T-helper 17 cell (primary cell): ENCODE results near the gene VWA8. TPM values are rescaled to one million over a fixed set of nuclear protein-coding genes. Genes with fewer than 3 reads are reported as not detected.
"Not testable (repeated sequence)": the region's sequence is repeated elsewhere in the genome, so short reads cannot be mapped to it uniquely, and the experiment has no call there.

ENCODE experiments used
- ATAC-seq: fragments of 150-1000 bp; cut with Tn5 transposase; 2 replicates; pipeline ENCODE4 v1.10.0; 2021; ENCODE audit warnings: mild to moderate bottlenecking, moderate library complexity
- DNase-seq, 3 donors: peaks; one replicate each; pipeline versions ENCODE4 v3.0.0 to v3.0.0-alpha.2; 2020 to 2021
- H3K9me3 ChIP-seq: one replicate; pipeline ENCODE4 v1.7.0; 2013; ENCODE audit warnings: low read length, mild to moderate bottlenecking; ENCODE audit not compliant: control insufficient read depth, poor library complexity, severe bottlenecking
- H3K27ac Mint-ChIP-seq: one replicate; pipeline ENCODE4 v1.8.0; 2022; ENCODE audit warnings: mild to moderate bottlenecking, moderate library complexity, mixed read lengths
- H3K27me3 Mint-ChIP-seq: one replicate; pipeline ENCODE4 v1.8.0; 2022; ENCODE audit warnings: mixed read lengths
- H3K36me3 Mint-ChIP-seq: one replicate; pipeline ENCODE4 v1.8.0; 2022; ENCODE audit warnings: low read depth, mixed read lengths
- H3K4me1 Mint-ChIP-seq: one replicate; pipeline ENCODE4 v1.8.0; 2022; ENCODE audit warnings: mild to moderate bottlenecking, mixed read lengths
- H3K4me3 Mint-ChIP-seq: one replicate; pipeline ENCODE4 v1.8.0; 2022; ENCODE audit warnings: mild to moderate bottlenecking, moderate library complexity, mixed read lengths
- total RNA-seq, 4 donors: library from RNA in 2 of 4; stranded (reverse) in 2 of 4; gene quantifications; one replicate each; pipeline ENCODE4 v1.2.3 and lab custom pipeline; 2022 to 2026

VWA8 gene
- total RNA-seq, 2 donors from 2014 or later, result 21.5 to 23.0 TPM

DNA sequence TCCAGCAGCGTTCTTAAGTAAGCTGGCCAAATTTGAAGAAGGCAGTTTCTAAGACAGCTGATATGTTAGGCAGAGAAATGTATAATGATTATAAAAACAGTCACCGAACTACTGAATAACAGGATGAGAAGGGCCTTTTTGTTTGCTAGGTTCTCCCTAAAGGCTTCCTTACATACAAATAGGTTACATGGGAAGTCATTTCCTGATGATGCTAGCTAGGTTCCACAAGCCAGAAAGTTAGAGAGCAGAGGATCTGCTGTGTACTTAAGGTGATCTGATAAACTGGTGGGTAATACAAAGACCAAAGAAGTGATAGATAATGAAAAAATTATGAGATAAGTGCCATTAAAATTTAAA, 139.7 kb downstream of the VWA8 start:
- Mint-ChIP-seq H3K4me3 (no peak overlapping the region), H3K36me3 (peaks cover 8% of the 10 kb centered on the region), H3K27ac (peak overlapping the region; percentile 37), H3K4me1 (peaks cover 2% of the 10 kb centered on the region), H3K27me3 (no peaks in the 10 kb centered on the region)
- DNase-seq (no peak), ATAC-seq (no peak)
- H3K9me3 ChIP-seq, result no peaks in the 10 kb centered on the region

DNA sequence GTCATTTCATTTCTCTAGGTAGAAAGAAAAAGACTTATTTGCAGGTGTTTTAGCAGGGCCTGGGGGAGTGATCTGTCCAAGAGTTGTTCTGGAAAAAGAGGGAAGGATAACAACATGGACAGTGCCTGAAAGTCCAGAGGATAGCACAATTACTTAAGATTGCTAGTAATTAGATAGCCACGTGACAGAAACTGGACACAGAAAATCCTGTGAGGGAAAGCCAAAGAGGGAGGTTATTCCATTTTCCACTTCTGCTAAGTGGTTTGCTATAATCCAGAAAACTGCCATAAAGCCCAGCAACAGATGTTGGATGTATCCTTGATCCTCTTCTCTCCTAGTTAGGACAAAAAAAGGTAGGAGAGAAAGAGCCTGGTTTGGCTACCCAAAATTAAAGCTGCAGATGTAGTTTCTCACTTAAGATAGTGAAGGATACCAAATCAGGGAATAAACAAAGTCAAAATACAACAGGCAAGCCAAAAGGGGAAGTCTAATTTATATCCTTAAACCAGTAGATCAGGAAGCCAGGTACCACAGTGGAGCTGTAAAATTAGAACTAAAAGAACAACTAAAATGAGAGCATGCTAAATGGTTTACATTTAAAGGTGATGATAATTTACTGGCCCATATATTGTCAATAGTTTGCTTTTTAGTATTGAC, 140.2 kb downstream of the VWA8 start:
- Mint-ChIP-seq H3K27ac (peak overlapping the region; percentile 37), H3K4me3 (no peak overlapping the region), H3K27me3 (no peaks in the 10 kb centered on the region), H3K36me3 (peaks cover 8% of the 10 kb centered on the region), H3K4me1 (peaks cover 2% of the 10 kb centered on the region)
- ATAC-seq (no peak), DNase-seq (no peak)
- H3K9me3 ChIP-seq, result no peaks in the 10 kb centered on the region

DNA sequence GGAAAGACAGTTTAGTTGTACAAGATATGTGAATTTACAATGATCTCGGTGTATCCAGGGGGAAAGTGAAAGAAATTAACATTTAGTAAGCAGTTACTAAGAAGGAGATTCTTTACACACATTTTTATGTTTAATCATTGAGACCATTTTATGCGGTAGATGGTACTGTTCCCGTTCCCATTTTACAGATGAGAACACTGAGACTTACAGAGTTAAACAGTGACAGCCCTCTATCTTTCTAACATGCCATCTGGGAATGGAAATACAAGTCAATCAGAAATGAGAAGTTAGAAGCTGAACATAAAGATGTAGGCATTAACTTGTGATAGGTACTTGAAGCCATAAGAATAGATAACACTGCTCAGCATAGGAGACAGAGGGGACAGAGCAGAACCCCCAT, 144.9 kb downstream of the VWA8 start:
- peaks cover 11% of the 10 kb centered on the region for H3K4me1 Mint-ChIP-seq
- H3K27me3 Mint-ChIP-seq, result no peaks in the 10 kb centered on the region
- peaks cover 10% of the 10 kb centered on the region for H3K36me3 Mint-ChIP-seq
- H3K4me3 Mint-ChIP-seq, result no peak overlapping the region
- no peak overlapping the region for H3K27ac Mint-ChIP-seq
- ATAC-seq (no peak), DNase-seq (no peak)
- H3K9me3 ChIP-seq, result no peaks in the 10 kb centered on the region

DNA sequence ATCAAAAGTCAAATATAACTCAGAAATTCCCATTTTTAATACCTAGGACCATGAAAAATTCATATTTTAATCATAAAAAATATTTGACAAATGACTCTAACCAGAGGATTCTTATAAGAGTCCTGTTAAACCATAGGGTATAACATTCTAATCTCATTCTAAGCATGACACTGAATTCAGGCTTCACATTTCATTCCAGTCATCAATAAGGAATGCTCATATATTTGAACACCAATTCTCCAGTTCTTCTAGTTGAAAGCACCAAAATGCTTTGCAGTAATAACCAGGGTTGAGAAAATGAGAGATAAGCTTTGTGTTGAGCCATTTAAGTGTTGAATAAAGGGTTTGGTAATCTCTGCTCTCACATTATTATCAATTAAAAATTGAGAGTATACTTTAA, 147.5 kb downstream of the VWA8 start:
- H3K36me3 Mint-ChIP-seq, result peaks cover 15% of the 10 kb centered on the region
- no peak overlapping the region for H3K4me3 Mint-ChIP-seq
- no peak for ATAC-seq
- DNase-seq, result no peak
- no peaks in the 10 kb centered on the region for H3K27me3 Mint-ChIP-seq
- peaks cover 14% of the 10 kb centered on the region for H3K4me1 Mint-ChIP-seq
- H3K27ac Mint-ChIP-seq, result no peak overlapping the region
- H3K9me3 ChIP-seq, result no peaks in the 10 kb centered on the region

DNA sequence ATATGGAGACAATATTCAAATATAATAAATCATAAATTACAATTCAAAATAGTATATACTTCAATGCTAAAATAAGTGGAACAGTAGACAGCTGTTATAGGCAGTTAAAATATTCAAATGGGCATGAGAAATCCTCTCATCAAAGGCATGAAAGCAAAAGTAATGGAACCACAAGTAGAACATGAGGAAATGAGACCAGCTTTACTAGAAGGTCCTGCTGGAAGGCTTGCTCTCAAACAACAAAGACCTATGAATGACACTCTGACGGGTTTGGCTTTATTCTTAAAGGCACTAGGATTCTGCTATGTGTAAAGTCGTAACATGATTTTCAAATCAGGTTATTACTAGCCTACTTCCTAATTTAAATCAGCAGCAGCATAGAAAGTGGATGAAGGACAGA, 148.1 kb downstream of the VWA8 start:
- DNase-seq (no peak), ATAC-seq (no peak)
- peaks cover 15% of the 10 kb centered on the region for H3K36me3 Mint-ChIP-seq
- H3K27me3 Mint-ChIP-seq, result no peaks in the 10 kb centered on the region
- H3K9me3 ChIP-seq, result no peaks in the 10 kb centered on the region
- peaks cover 14% of the 10 kb centered on the region for H3K4me1 Mint-ChIP-seq
- peak overlapping the region; percentile 32 for H3K27ac Mint-ChIP-seq
- H3K4me3 Mint-ChIP-seq, result no peak overlapping the region

DNA sequence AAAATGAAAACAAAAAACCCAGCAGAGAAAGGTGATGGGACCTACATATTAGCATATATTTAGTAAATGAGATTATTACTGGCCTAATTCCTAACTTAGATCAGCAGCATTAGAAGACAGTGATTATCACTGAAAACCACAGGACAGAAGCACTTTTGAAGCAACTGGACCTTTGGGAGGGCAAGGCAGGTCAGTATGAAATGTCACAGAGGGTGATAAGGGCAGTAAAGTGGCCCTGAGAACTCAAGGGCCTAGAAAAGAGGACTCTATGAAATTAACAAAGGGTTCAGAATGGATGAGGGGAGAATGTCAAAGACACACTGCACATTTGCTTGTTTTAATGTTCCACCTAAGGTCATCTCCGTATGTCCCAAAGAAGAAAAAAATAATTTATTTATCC, 148.7 kb downstream of the VWA8 start:
- H3K27me3 Mint-ChIP-seq, result no peaks in the 10 kb centered on the region
- H3K9me3 ChIP-seq, result no peaks in the 10 kb centered on the region
- H3K27ac Mint-ChIP-seq, result no peak overlapping the region
- ATAC-seq (no peak), DNase-seq (no peak)
- peaks cover 14% of the 10 kb centered on the region for H3K4me1 Mint-ChIP-seq
- H3K36me3 Mint-ChIP-seq, result peaks cover 16% of the 10 kb centered on the region
- H3K4me3 Mint-ChIP-seq, result peak overlapping the region; percentile 25

DNA sequence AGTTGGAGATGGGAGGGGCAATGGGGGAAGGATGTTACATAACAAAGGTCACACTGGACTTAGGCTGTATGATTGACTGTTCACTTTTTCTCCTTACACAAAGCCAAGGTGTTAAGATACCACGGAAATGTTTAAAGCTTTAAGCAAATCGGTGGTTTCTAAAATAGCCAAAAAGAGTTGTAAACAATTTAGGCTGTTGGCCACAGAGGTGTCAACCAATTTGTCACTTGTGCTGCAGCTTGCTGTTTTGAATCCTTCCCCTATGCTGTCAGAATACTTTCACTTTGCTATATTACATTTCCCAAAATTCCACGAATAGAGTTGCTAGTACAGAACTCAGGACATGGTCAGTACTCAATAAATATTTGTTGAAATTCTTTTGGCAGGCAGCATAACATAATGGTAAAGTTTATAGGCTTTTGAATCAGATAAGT, 149.3 kb downstream of the VWA8 start:
- Mint-ChIP-seq H3K27me3 (no peaks in the 10 kb centered on the region), H3K4me3 (no peak overlapping the region), H3K27ac (no peak overlapping the region), H3K36me3 (peaks cover 20% of the 10 kb centered on the region), H3K4me1 (peaks cover 14% of the 10 kb centered on the region)
- no peaks in the 10 kb centered on the region for H3K9me3 ChIP-seq
- ATAC-seq (no peak), DNase-seq (no peak)

DNA sequence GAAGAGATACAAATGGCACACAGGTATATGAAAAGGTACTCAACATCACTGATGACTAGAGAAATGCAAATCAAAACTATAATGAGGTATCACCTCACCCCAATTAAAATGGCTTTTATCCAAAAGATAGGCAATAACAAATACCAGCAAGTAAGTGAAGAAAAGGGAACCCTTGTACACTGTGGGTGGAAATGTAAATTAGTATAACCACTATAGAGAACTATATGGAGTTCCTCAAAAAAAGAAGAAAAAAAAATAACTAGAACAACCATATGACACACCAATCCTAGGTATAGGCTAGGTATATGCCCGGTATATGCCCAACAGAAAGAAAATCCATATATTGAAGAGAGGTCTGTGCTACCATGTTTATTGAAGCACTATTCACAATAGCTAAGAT, 150.9 kb downstream of the VWA8 start:
- H3K9me3 ChIP-seq, result no peaks in the 10 kb centered on the region
- no peak overlapping the region for H3K27ac Mint-ChIP-seq
- ATAC-seq (no peak), DNase-seq (no peak)
- H3K36me3 Mint-ChIP-seq, result peaks cover 17% of the 10 kb centered on the region
- H3K4me3 Mint-ChIP-seq, result no peak overlapping the region
- H3K4me1 Mint-ChIP-seq, result peaks cover 15% of the 10 kb centered on the region
- H3K27me3 Mint-ChIP-seq, result no peaks in the 10 kb centered on the region

DNA sequence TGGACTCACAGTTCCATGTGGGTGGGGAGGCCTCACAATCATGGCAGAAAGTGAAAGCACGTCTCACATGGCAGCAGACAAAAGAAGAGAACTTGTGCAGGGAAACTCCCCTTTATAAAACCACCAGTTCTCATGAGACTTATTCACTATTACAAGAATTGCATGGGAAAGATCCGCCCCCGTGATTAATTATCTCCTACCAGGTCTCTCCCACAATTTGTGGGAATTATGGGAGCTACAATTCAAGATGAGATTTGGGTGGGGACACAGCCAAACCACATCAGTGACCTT, 157.5 kb downstream of the VWA8 start:
- H3K4me1 Mint-ChIP-seq, H3K27ac Mint-ChIP-seq, H3K27me3 Mint-ChIP-seq, ATAC-seq, H3K4me3 Mint-ChIP-seq, DNase-seq, H3K9me3 ChIP-seq: not testable (repeated sequence)
- peaks cover 19% of the 10 kb centered on the region for H3K36me3 Mint-ChIP-seq

DNA sequence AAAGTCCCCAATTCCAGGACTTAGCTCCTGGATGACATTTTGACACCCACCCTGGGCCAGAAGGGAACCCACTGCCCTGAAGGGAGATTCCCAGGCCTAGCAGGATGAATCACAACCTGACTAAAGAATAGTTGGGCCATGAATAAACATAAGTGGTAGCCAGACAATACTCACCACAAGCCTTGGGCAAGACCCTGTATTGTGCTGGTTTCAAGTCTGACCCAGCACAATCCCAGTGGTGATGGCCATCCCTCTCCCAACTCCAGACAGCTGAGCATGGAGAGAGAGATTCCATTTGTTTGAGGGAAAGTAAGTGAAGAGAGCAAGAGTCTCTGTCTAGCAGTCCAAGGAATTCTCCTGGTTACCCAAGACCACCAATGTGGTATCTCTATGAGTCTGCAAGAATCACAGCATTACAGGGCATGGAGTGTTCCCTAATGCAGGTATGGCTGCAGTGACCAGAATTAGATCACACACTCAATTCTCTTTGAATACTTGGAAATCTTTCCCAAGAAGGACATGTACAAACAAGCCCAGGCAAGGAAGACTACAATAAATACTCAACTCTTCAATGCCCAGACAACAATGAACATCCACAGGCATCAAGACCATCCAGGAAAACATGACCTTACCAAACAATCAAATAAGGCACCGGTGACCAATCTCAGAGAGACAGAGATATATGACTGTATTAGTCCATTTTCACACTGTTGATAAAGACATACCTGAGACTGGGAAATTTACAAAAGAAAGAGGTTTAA, 158.0 kb downstream of the VWA8 start:
- Mint-ChIP-seq H3K4me3 (no peak overlapping the region), H3K4me1 (peaks cover 2% of the 10 kb centered on the region), H3K36me3 (peaks cover 20% of the 10 kb centered on the region), H3K27me3 (no peaks in the 10 kb centered on the region), H3K27ac (no peak overlapping the region)
- ATAC-seq (no peak), DNase-seq (no peak)
- no peaks in the 10 kb centered on the region for H3K9me3 ChIP-seq

DNA sequence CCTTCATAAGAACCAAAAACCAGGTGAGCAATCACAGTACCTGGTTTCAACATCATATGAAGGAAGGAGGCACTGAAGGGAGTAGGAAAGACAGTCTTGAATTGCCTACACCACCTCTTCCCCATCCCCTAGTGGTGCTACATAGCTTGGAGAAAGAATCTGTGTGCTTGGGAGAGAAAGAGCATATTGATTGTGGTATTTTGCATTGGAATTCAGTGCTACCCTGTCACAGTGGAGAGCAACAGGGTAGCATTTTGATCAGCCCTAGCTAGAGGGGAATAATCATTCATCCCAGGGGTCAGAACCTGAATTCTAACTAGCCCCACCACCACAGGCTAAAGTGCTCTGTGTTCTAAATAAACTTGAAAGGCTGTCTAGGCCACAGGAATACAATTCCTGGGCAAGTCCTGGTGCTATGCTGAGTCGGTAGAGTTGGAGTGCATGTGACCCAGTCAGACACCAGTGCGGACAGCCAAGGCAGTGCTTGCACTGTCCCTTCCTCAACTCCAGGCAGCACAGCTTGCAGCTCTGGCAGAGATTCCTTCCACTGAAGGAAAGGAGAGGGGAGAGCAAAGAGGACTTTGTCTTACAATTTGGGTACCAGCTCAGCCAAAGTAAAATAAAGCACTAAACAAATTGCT, 158.7 kb downstream of the VWA8 start:
- Mint-ChIP-seq H3K27ac (no peak overlapping the region), H3K36me3 (peaks cover 19% of the 10 kb centered on the region), H3K4me3 (no peak overlapping the region), H3K4me1 (peaks cover 2% of the 10 kb centered on the region), H3K27me3 (no peaks in the 10 kb centered on the region)
- DNase-seq (no peak), ATAC-seq (no peak)
- no peaks in the 10 kb centered on the region for H3K9me3 ChIP-seq

DNA sequence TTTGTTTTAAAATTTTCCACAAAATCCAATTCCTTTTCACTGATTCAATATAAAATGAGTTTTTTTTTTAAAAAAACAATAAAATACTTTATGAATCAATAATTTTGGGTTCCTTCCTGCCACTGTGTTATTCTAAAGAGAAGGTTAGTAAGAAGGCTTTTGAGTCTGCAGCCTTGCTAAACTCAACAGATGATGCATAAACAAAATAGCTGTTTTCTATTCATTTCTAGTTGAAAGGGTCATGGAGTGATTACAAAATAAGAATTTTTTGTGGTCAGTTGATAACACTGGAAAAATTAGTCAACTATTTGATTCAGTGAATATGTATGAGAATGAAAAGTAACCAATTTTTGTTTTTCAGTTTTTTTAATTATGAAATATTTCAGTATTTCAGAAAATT, 169.9 kb downstream of the VWA8 start:
- ATAC-seq (no peak), DNase-seq (no peak)
- peaks cover 2% of the 10 kb centered on the region for H3K4me1 Mint-ChIP-seq
- no peaks in the 10 kb centered on the region for H3K9me3 ChIP-seq
- H3K27ac Mint-ChIP-seq, result no peak overlapping the region
- no peaks in the 10 kb centered on the region for H3K27me3 Mint-ChIP-seq
- peaks cover 7% of the 10 kb centered on the region for H3K36me3 Mint-ChIP-seq
- no peak overlapping the region for H3K4me3 Mint-ChIP-seq

DNA sequence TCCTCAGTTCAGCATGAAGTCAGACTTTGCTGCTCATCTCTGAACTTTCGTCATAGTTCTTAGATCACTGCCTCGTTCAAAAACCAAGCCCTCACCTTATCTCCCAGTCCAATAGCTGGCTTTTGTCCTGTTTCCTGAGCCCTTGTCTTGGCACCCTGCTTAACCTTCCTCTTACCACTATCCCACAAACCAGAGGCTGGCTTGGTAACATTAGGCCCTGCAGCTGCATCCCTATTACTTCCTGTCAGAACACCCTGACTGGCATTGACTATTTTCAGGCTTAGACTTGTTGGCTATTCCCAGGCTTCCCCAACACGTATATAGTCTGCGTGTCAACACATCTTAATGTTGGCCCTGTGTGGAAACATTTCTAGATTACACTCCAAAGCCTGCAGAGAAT, 172.4 kb downstream of the VWA8 start:
- H3K36me3 Mint-ChIP-seq, result no peaks in the 10 kb centered on the region
- no peak overlapping the region for H3K27ac Mint-ChIP-seq
- no peak for DNase-seq
- peaks cover 2% of the 10 kb centered on the region for H3K4me1 Mint-ChIP-seq
- no peaks in the 10 kb centered on the region for H3K9me3 ChIP-seq
- H3K4me3 Mint-ChIP-seq, result no peak overlapping the region
- no peak for ATAC-seq
- H3K27me3 Mint-ChIP-seq, result no peaks in the 10 kb centered on the region
